Prostate gland (tissue), 2 donors: ENCODE measurements around the gene ADCY3. TPM values are rescaled to one million over a fixed set of nuclear protein-coding genes. Genes with fewer than 3 reads are reported as not detected.

Experiments
- DNase-seq: peaks from one replicate; pipeline ENCODE4 v3.0.0-alpha.2; 2019; ENCODE audit warnings: low spot score
- H3K27ac ChIP-seq, 2 donors: fragments of 200-600 bp; sonication (generic); 2 replicates each; pipeline ENCODE4 v1.5.1; 2017 to 2019
- H3K27me3 ChIP-seq: fragments of 200-600 bp; sonication (generic); replicated peaks from 2 replicates; pipeline ENCODE4 v1.5.1; 2019; ENCODE audit not compliant: insufficient read depth
- H3K36me3 ChIP-seq, 2 donors: fragments of 200-600 bp; sonication (generic); 1 replicate in 1 of 2; 2 replicates in 1 of 2; pipeline versions ENCODE4 v1.5.1 to v1.8.1; 2017 to 2019
- H3K4me1 ChIP-seq: fragments of 200-600 bp; sonication (generic); replicated peaks from 2 replicates; pipeline ENCODE4 v1.5.1; 2019
- H3K4me3 ChIP-seq, 2 donors: fragments of 200-600 bp; sonication (generic); 2 replicates each; pipeline ENCODE4 v1.5.1; 2017 to 2019
- H3K9me3 ChIP-seq: fragments of 200-600 bp; sonication (generic); 2 replicates; pipeline ENCODE4 v1.5.1; 2017
- POLR2A ChIP-seq: fragments of 450-650 bp; IDR thresholded peaks from one replicate; pipeline ENCODE4 v1.6.1; 2016; ENCODE audit warnings: antibody characterized with exemption, mild to moderate bottlenecking
- POLR2AphosphoS5 ChIP-seq: sonication (generic); formaldehyde crosslinking; IDR thresholded peaks from one replicate; pipeline ENCODE4 v1.6.1; 2017; ENCODE audit warnings: antibody characterized with exemption
- WGBS: methylation state at CpG from one replicate; pipeline ENCODE4 v1.1.5; 2018; 5-methylcytosine and 5-hydroxymethylcytosine counted together
- intact Hi-C: fragments of 100-400 bp; cut with DNase I; formaldehyde crosslinking; loops from one replicate; pipeline ENCODE4 v1.14.2; 2022
- total RNA-seq, 2 donors: library from RNA; depleted of rRNA; stranded (reverse); fragments of >200 nt; gene quantifications; one replicate each; pipeline ENCODE4 v1.1.0, GENCODE V29; 2016
- TF ChIP-seq, protein P1 (sequence below), 4 experiments: fragments of 200-600 bp in 2 of 4; fragments of 450-650 bp in 2 of 4; sonication (generic) in 2 of 4; IDR thresholded peaks; 1 replicate in 3 of 4; 2 replicates in 1 of 4; pipeline ENCODE4 v1.5.1; 2016 to 2019; ENCODE audit warnings: antibody characterized with exemption in 4 of 4, mild to moderate bottlenecking in 2 of 4, moderate library complexity in 2 of 4

The ADCY3 gene
- total RNA-seq, 2 donors from 2014 or later = 20.8 to 44.3 TPM

DNA sequence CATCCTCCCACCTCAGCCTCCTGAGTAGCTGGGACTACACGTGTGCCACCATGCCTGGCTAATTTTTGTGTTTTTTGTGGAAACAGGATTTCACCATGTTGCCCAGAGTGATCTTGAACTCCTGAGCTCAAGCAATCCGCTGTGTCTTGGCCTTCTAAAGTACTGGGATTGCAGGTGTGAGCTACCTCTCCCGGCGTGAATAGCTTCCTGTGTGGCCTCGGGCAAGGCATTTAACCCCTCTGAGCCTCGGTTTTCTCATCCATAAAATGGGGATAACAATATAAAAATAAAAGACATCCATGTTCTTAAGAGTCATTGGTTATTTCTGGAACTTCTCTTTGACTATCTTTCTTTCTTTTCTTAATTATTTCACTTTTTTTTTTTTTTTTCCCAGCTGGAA, 19.3 kb upstream of the ADCY3 start:
- no peaks in the 10 kb centered on the region for H3K27me3 ChIP-seq
- DNase-seq = no peak
- WGBS = 85% methylated on average over 6 of the region's 6 CpGs
- intact Hi-C loops = no loop called here
- H3K27ac ChIP-seq = no peak overlapping the region
- H3K36me3 ChIP-seq = no peaks in the 10 kb centered on the region
- no peak overlapping the region for H3K4me3 ChIP-seq
- no peaks in the 10 kb centered on the region for H3K9me3 ChIP-seq
- TF ChIP-seq POLR2AphosphoS5 (no peak), POLR2A (no peak)
- H3K4me1 ChIP-seq = no peaks in the 10 kb centered on the region

DNA sequence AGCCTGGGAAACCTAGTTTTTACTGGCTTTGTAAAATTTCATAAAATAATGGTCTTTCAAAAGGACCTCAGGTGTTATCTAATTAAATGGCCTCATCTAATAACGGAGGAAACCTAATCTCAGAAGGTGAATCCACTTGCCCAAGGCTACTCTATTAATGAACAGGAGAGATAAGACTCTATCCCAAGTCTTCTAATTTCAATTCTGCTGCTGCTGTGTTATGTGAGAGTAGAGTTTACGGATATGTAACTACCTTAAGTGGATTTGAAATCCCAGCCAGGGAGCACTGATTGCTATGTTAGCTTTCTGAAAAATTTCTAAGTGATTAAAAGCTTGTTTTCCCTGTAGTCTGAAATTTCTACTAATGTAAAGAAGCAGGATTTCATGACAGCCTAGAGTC, 17.2 kb upstream of the ADCY3 start:
- no peak for DNase-seq
- intact Hi-C loops = no loop called here
- Histone ChIP-seq H3K27me3 (no peaks in the 10 kb centered on the region), H3K4me1 (no peaks in the 10 kb centered on the region), H3K27ac (no peak overlapping the region), H3K9me3 (no peaks in the 10 kb centered on the region), H3K36me3 (no peaks in the 10 kb centered on the region), H3K4me3 (no peak overlapping the region)
- no peak for TF ChIP-seq POLR2AphosphoS5
- TF ChIP-seq, protein P1, sequence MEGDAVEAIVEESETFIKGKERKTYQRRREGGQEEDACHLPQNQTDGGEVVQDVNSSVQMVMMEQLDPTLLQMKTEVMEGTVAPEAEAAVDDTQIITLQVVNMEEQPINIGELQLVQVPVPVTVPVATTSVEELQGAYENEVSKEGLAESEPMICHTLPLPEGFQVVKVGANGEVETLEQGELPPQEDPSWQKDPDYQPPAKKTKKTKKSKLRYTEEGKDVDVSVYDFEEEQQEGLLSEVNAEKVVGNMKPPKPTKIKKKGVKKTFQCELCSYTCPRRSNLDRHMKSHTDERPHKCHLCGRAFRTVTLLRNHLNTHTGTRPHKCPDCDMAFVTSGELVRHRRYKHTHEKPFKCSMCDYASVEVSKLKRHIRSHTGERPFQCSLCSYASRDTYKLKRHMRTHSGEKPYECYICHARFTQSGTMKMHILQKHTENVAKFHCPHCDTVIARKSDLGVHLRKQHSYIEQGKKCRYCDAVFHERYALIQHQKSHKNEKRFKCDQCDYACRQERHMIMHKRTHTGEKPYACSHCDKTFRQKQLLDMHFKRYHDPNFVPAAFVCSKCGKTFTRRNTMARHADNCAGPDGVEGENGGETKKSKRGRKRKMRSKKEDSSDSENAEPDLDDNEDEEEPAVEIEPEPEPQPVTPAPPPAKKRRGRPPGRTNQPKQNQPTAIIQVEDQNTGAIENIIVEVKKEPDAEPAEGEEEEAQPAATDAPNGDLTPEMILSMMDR (IDR thresholded peaks at IDR 0.05) = no peak
- no peak for TF ChIP-seq POLR2A
- 92% methylated on average over 2 of the region's 2 CpGs for WGBS

DNA sequence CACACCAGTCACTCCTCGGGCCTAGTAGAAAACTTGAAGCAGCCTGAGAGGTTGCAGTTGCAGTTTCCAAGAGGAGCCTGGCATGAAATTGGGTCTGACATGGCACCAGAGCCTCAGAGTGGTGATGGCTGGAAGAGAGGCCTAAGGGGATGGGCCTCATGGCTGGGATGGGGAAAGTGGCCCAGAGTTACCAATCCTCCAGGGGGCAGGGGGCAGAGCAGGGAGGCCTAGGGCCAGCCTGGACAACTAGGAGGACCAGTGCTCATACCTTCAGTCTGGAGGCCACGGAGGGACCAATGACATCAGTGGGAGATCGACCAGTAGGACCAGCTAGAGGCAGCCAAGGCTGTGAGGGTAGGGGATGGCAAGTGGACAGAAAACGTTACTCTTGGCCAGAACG, 15.1 kb upstream of the ADCY3 start:
- no peak for DNase-seq
- 88% methylated on average over 5 of the region's 5 CpGs for WGBS
- intact Hi-C loops = no loop called here
- H3K36me3 ChIP-seq = no peaks in the 10 kb centered on the region
- H3K27me3 ChIP-seq = no peaks in the 10 kb centered on the region
- no peaks in the 10 kb centered on the region for H3K9me3 ChIP-seq
- no peak overlapping the region for H3K4me3 ChIP-seq
- TF ChIP-seq, protein P1 (IDR thresholded peaks at IDR 0.05) = no peak
- no peak for TF ChIP-seq POLR2AphosphoS5
- TF ChIP-seq POLR2A = no peak
- no peak overlapping the region for H3K27ac ChIP-seq
- H3K4me1 ChIP-seq = no peaks in the 10 kb centered on the region

DNA sequence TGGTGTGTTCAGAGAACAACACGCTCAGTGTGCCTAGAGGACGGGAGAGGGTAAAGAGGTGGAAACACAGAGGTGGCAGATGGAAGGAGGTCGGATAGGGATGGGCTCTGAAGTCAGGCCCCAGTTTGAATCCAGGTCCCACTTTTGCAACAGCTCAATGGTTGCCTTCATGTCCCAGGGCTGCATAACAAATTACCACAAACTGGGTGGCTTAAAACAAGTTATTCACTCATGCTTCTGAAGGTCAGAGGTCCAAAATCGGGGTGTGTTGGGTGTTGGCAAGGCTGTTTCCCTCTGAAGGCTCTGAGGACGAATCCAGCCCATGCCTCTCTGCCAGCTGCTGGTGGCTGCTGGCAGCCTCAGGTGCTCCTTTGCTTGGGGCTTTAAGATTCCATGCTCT, 12.7 kb upstream of the ADCY3 start:
- H3K9me3 ChIP-seq = no peaks in the 10 kb centered on the region
- H3K27me3 ChIP-seq = no peaks in the 10 kb centered on the region
- H3K4me1 ChIP-seq = no peaks in the 10 kb centered on the region
- DNase-seq = no peak
- no peak overlapping the region for H3K27ac ChIP-seq
- H3K36me3 ChIP-seq = no peaks in the 10 kb centered on the region
- no peak for TF ChIP-seq POLR2AphosphoS5
- TF ChIP-seq POLR2A = no peak
- TF ChIP-seq, protein P1 (IDR thresholded peaks at IDR 0.05) = no peak
- 82% methylated on average over 5 of the region's 5 CpGs for WGBS
- intact Hi-C loops = no loop called here
- H3K4me3 ChIP-seq = no peak overlapping the region

DNA sequence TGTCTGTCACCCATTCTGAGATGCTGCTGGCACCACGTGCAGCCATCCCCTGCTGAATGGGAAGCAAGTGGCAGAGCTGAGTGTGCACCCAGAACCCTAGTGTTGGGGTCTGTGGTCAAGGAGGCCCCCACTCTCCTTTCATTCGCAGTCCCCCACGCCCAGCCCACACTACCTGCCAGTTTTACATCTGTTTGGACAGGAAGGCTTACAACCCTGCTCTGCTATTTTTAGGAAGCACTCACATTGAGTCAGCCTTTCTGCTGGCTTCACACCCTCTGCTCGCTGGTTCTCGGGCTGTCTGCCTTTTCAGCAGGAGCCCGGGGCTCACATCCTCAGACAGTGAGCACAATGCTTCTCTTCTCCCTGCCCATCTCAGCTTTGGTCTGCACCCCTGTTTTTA, 10.7 kb upstream of the ADCY3 start:
- Histone ChIP-seq H3K9me3 (no peaks in the 10 kb centered on the region), H3K4me3 (no peak overlapping the region), H3K4me1 (no peaks in the 10 kb centered on the region), H3K27ac (no peak overlapping the region), H3K36me3 (no peaks in the 10 kb centered on the region), H3K27me3 (no peaks in the 10 kb centered on the region)
- 55% methylated on average over 6 of the region's 6 CpGs for WGBS
- no peak for DNase-seq
- intact Hi-C loops = no loop called here
- TF ChIP-seq POLR2A (no peak), POLR2AphosphoS5 (no peak)
- TF ChIP-seq, protein P1 (IDR thresholded peaks at IDR 0.05) = no peak
